CD4-positive, alpha-beta T cell treated with Interleukin-15 for 1 hour (primary cell): ENCODE results near the gene RUFY4.
A peak's percentile ranks its signal among the peaks of the same experiment; 100 is the strongest.
"Not testable (repeated sequence)": the region's sequence is repeated elsewhere in the genome, so short reads cannot be mapped to it uniquely, and the experiment has no call there.

ENCODE experiments used
- DNase-seq: peaks from one replicate; pipeline ENCODE4 v3.0.0-alpha.2; 2020

RUFY4 gene

GRCh38 chr2:218031261-218031660 lies 37.8 kb upstream of the RUFY4 start:
- DNase-seq = no peak

- no peak for DNase-seq
These were observed 37.2 kb upstream of the RUFY4 start for GRCh38 chr2:218031771-218032257.

- DNase-seq = no peak
These were observed 36.5 kb upstream of the RUFY4 start for GRCh38 chr2:218032336-218033171.

DNA sequence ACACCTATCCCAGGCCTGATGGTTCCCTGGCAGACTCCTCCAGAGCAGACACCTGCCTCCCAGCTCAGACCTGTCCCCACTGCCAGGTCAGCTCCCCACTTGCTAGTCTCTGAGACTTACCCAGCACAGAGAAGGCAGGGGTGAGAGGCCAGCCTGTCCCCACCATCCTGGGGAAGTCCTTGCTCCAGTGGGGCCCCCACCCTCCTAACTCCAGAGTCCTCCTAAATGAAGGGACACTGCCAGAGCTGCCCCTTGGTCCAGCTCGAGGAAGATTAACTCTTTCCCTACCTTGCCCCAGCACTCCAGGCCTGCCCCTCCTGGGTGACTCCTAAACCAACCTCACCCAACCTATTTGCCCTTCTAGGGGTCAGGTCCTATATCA lies 35.9 kb upstream of the RUFY4 start:
- DNase-seq = no peak

- DNase-seq = no peak
These were observed 35.2 kb upstream of the RUFY4 start for GRCh38 chr2:218033590-218034496.

DNA sequence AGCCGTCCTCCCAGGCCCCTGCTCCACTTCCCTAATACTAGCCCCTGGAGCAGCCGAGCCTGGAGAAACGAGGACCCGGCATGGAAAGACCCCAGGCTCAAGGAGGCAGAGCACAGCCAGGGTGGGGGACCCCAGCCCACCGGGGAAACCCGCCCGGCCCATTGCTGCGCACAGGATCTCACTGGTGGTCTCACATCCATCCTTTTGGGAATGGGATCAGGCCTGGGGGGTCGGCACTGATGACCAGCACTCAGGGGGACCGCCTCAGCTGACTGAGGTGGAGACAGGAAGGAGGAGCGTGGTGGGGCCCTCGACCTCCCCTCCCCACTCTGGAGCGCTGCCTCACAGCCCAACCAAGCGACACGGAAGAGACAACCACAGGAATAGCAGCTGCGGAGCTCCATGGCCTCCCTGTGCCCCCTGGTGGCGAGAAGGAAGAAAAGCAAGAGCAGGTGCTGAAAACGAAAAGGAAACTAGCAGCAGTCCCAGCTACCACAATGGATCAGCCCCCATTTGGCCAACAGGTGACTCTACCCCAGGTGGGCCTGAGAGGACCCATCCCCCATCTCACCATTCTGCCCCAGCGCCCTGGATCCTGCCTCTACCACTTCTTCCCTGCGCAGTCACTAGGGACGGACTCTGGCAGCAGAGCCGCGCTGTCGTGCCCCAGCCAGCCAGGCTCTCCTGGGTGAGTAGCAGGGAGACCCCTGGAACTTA lies 34.4 kb upstream of the RUFY4 start:
- peak; percentile 73 for DNase-seq

- no peak for DNase-seq
These were observed 33.5 kb upstream of the RUFY4 start for GRCh38 chr2:218035463-218036100.

- DNase-seq = no peak
These were observed 32.7 kb upstream of the RUFY4 start for GRCh38 chr2:218036371-218036770.

DNA sequence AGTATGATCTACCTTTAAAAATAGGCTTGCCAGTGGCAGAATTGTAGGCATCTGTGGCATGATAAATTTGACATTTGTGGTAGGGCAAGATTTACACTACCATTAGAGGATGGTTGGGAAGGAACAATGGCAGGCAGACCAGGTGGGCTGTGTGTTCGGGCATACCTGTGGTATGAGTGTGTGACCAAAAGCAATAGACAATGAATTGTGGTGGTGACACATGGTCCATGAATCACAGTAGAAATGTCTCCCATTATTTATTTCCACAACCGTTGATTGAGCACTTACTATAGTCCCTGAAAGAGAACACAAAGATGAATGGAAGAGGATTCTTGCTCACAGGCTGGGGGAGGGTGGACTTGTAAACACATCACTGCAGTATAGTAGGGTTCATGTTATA lies 29.9 kb upstream of the RUFY4 start:
- DNase-seq = no peak

- DNase-seq = no peak
These were observed 28.2 kb upstream of the RUFY4 start for GRCh38 chr2:218040883-218041282.

GRCh38 chr2:218041302-218042168 lies 27.5 kb upstream of the RUFY4 start:
- DNase-seq = no peak

- no peak for DNase-seq
These were observed 26.0 kb upstream of the RUFY4 start for GRCh38 chr2:218043100-218043499.

- no peak for DNase-seq
These were observed 25.3 kb upstream of the RUFY4 start for GRCh38 chr2:218043701-218044109.

DNA sequence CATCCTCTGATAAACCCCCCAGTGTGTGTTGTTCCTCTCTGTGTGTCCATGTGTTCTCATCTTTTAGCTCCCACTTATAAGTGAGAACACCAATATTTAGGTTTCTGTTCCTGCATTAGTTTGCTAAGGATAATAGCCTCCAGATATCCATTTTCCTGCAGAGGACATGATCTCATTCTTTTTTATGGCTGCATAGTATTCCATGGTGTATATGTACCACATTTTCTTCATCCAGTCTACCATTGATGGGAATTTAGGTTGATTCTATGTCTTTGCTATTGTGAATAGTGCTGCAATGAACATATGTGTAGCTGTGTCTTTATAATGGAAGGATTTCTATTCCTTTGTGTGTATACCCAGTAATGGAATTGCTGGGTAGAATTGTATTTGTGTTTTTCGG lies 24.5 kb upstream of the RUFY4 start:
- not testable (repeated sequence) for DNase-seq

DNA sequence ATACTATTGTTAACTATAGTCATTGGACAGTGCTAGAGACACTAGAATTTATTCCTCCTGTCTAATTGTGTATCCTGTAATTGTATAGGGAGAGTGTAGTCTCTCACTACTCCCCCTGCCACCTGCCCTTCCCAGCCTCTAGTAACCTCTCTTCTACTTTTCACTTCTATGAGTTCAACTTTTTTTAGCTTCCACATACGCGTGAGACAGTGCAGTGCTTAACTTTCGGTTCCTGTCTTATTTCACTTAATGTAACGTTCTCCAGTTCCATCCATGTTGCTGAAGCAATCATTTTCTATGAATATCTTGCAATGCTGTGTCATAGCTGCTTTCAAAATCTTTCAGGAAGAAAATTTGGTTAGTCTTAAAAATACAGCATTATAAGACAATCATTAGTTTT lies 22.8 kb upstream of the RUFY4 start:
- no peak for DNase-seq

- no peak for DNase-seq
These were observed 21.4 kb upstream of the RUFY4 start for GRCh38 chr2:218047536-218048225.

GRCh38 chr2:218051903-218052302 lies 17.1 kb upstream of the RUFY4 start:
- DNase-seq = no peak

DNA sequence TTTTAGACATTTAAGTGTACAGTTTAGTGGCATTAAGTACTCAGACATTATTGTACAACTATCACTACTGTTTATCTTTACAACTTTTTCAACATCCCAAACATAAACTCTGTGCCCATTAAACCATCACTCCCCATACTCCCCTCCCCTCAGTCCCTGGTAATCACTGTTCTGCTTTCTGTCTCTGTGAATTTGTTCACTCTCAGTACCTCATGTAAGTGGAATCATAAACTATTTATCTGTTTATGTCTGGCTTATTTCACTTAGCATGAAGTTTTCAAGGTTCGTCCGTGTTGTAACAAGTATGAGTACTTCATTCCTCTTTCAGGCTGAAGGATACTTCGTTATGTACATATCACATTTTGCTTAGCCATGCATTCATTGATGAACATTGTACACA lies 9.8 kb upstream of the RUFY4 start:
- no peak for DNase-seq

GRCh38 chr2:218060118-218060517 lies 8.9 kb upstream of the RUFY4 start:
- DNase-seq = no peak

- DNase-seq = no peak
These were observed 7.9 kb upstream of the RUFY4 start for GRCh38 chr2:218060950-218061660.
